Neuronal stem cell (in vitro differentiated cells): Measurements from ENCODE around the gene NCEH1. TPM values are rescaled to one million over a fixed set of nuclear protein-coding genes. Genes with fewer than 3 reads are reported as not detected.

Source experiments
- DNase-seq: peaks from one replicate; pipeline ENCODE4 v3.0.0-alpha.2; 2013; ENCODE audit warnings: low spot score
- H2AFZ ChIP-seq: one replicate; pipeline ENCODE4 v1.6.1; 2013; ENCODE audit warnings: mild to moderate bottlenecking, low read length, inconsistent platforms
- H2AK5ac ChIP-seq: 2 replicates; pipeline ENCODE4 v1.6.1; 2013; ENCODE audit warnings: low read depth, mild to moderate bottlenecking, inconsistent platforms, low read length, moderate library complexity, mixed read lengths
- H2BK120ac ChIP-seq: 2 replicates; pipeline ENCODE4 v1.6.1; 2013; ENCODE audit warnings: low read depth, mild to moderate bottlenecking, inconsistent platforms, low read length, moderate library complexity, mixed read lengths
- H2BK12ac ChIP-seq: one replicate; pipeline ENCODE4 v1.6.1; 2013; ENCODE audit warnings: low read length, inconsistent platforms
- H2BK15ac ChIP-seq: 2 replicates; pipeline ENCODE4 v1.6.1; 2013; ENCODE audit warnings: mild to moderate bottlenecking, low read length, inconsistent platforms, mixed read lengths
- H2BK5ac ChIP-seq: one replicate; pipeline ENCODE4 v1.6.1; 2013; ENCODE audit warnings: inconsistent platforms, mild to moderate bottlenecking, low read length, moderate library complexity
- H3K14ac ChIP-seq: one replicate; pipeline ENCODE4 v1.6.1; 2013; ENCODE audit warnings: low read length, inconsistent platforms
- H3K18ac ChIP-seq: 2 replicates; pipeline ENCODE4 v1.6.1; 2013; ENCODE audit warnings: low read length, inconsistent platforms
- H3K23ac ChIP-seq: 2 replicates; pipeline ENCODE4 v1.6.1; 2013; ENCODE audit warnings: low read depth, mild to moderate bottlenecking, mixed read lengths, low read length, inconsistent platforms; ENCODE audit not compliant: poor library complexity
- H3K27ac ChIP-seq: replicated peaks from 3 replicates; pipeline ENCODE4 v1.5.1; 2013; ENCODE audit warnings: low read length, inconsistent platforms
- H3K27me3 ChIP-seq, 3 experiments: 2 replicates each; pipeline ENCODE4 v1.6.1; 2013; ENCODE audit warnings: low read length in 3 of 3, mild to moderate bottlenecking in 2 of 3, inconsistent platforms in 1 of 3, low read depth in 1 of 3, mixed read lengths in 1 of 3, moderate library complexity in 1 of 3; ENCODE audit not compliant: control insufficient read depth in 3 of 3, insufficient read depth in 3 of 3
- H3K36me3 ChIP-seq, 2 donors: replicated peaks in 1 of 2; 2 replicates each; pipeline ENCODE4 v1.6.1; 2013; ENCODE audit warnings: low read length in 2 of 2; ENCODE audit not compliant: control insufficient read depth in 2 of 2, insufficient read depth in 2 of 2
- H3K4ac ChIP-seq: 2 replicates; pipeline ENCODE4 v1.6.1; 2013; ENCODE audit warnings: inconsistent platforms, mild to moderate bottlenecking, low read length, moderate library complexity
- H3K4me1 ChIP-seq, 2 donors: 1 replicate in 1 of 2; 2 replicates in 1 of 2; pipeline ENCODE4 v1.6.1; 2013; ENCODE audit warnings: low read length in 2 of 2, low read depth in 1 of 2; ENCODE audit not compliant: control insufficient read depth in 2 of 2, insufficient read depth in 1 of 2
- H3K4me2 ChIP-seq: one replicate; pipeline ENCODE4 v1.6.1; 2013; ENCODE audit warnings: mild to moderate bottlenecking, low read length, inconsistent platforms; ENCODE audit not compliant: insufficient read depth, poor library complexity, severe bottlenecking
- H3K4me3 ChIP-seq, 2 donors: 2 replicates each; pipeline ENCODE4 v1.5.1; 2013; ENCODE audit warnings: low read length in 2 of 2, mild to moderate bottlenecking in 2 of 2, inconsistent platforms in 1 of 2, moderate library complexity in 1 of 2
- H3K79me1 ChIP-seq: one replicate; pipeline ENCODE4 v1.6.1; 2013; ENCODE audit warnings: low read depth, mild to moderate bottlenecking, inconsistent platforms, low read length, moderate library complexity
- H3K9ac ChIP-seq: one replicate; pipeline ENCODE4 v1.6.1; 2013; ENCODE audit warnings: mild to moderate bottlenecking, low read depth, low read length, inconsistent platforms; ENCODE audit not compliant: poor library complexity
- H3K9me3 ChIP-seq, 2 donors: replicated peaks in 1 of 2; 2 replicates each; pipeline versions ENCODE3 to v1.6.1; 2013; ENCODE audit warnings: low read length in 2 of 2, mild to moderate bottlenecking in 2 of 2, inconsistent platforms in 1 of 2, low read depth in 1 of 2, mixed read lengths in 1 of 2, moderate library complexity in 1 of 2; ENCODE audit not compliant: control insufficient read depth in 2 of 2, insufficient read depth in 1 of 2
- H4K8ac ChIP-seq: one replicate; pipeline ENCODE4 v1.6.1; 2013; ENCODE audit warnings: low read depth, mild to moderate bottlenecking, inconsistent platforms, low read length, moderate library complexity
- H4K91ac ChIP-seq: one replicate; pipeline ENCODE4 v1.6.1; 2013; ENCODE audit warnings: low read length, low read depth, mild to moderate bottlenecking, inconsistent platforms; ENCODE audit not compliant: poor library complexity
- WGBS, 2 donors: extraction: QIAGEN DNeasy Blood & Tissue Kit; methylation state at CpG; one replicate each; pipeline ENCODE4 v1.1.7; 2013; ENCODE audit warnings: missing lambda C conversion rate in 2 of 2, mixed read lengths in 1 of 2; ENCODE audit not compliant: insufficient read length in 2 of 2, insufficient replicate concordance in 1 of 2; ENCODE audit errors: extremely low coverage in 2 of 2; 5-methylcytosine and 5-hydroxymethylcytosine counted together
- small RNA-seq: library from polyadenylated mRNA; stranded (forward); fragments of <200 nt; extraction: miRNeasy Mini kit (QIAGEN cat#:217004); gene quantifications from one replicate; pipeline ENCODE3, GENCODE V24; 2013; ENCODE audit not compliant: insufficient read depth

Gene NCEH1

DNA sequence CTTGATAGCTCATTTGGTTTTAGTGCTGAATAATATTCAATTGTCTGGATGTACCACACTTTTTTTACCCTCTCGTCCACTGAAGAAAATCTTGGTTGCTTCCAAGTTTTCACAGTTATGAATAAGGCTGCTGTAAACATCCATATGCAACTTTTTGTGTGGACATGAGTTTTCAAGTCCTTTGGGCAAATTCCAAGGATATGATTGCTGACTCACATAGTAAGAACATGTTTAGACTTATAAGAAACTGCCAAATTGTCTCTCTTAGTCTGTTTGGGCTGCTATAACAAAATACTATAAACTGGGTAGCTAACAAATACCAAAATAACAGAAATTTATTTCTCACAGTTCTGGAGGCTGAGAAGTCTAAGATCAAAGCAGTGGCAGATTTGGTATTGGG, 128.2 kb downstream of the NCEH1 start:
- H3K27me3 ChIP-seq: peaks cover 0 to 11% (median 0%) of the 10 kb centered on the region in 3 experiments
- no peak overlapping the region for H3K23ac ChIP-seq
- H2BK5ac ChIP-seq: no peak overlapping the region
- H3K4me2 ChIP-seq: no peak overlapping the region
- DNase-seq: no peak
- no peaks in the 10 kb centered on the region for H3K36me3 ChIP-seq
- H3K4me3 ChIP-seq: no peak overlapping the region
- H2BK12ac ChIP-seq: no peak overlapping the region
- H3K9ac ChIP-seq: no peak overlapping the region
- no peaks in the 10 kb centered on the region for H3K4me1 ChIP-seq
- no peaks in the 10 kb centered on the region for H3K79me1 ChIP-seq
- no peak overlapping the region for H2BK15ac ChIP-seq
- no peak overlapping the region for H2AFZ ChIP-seq
- no peak overlapping the region for H3K18ac ChIP-seq
- no peak overlapping the region for H3K14ac ChIP-seq
- no peak overlapping the region for H4K8ac ChIP-seq
- H2AK5ac ChIP-seq: no peak overlapping the region
- no peak overlapping the region for H4K91ac ChIP-seq
- no peak overlapping the region for H3K27ac ChIP-seq
- no peaks in the 10 kb centered on the region for H3K9me3 ChIP-seq
- H2BK120ac ChIP-seq: no peak overlapping the region
- H3K4ac ChIP-seq: no peak overlapping the region
- WGBS, 2 donors: no CpG with 5 or more reads among the region's 1 CpG

GRCh38 chr3:172581757-172582166, 129.1 kb downstream of the NCEH1 start:
- no peak for DNase-seq
- Histone ChIP-seq H3K14ac (no peak overlapping the region), H3K27me3 (peaks cover 0 to 11% (median 0%) of the 10 kb centered on the region in 3 experiments), H3K18ac (no peak overlapping the region), H4K91ac (no peak overlapping the region), H2BK15ac (no peak overlapping the region), H2AK5ac (no peak overlapping the region), H3K9me3 (no peaks in the 10 kb centered on the region), H3K4me2 (no peak overlapping the region), H3K79me1 (no peaks in the 10 kb centered on the region), H3K4me3 (no peak overlapping the region), H2BK120ac (no peak overlapping the region), H3K27ac (no peak overlapping the region), H2BK12ac (no peak overlapping the region), H3K23ac (no peak overlapping the region), H3K4ac (no peak overlapping the region), H3K9ac (no peak overlapping the region), H3K36me3 (no peaks in the 10 kb centered on the region), H4K8ac (no peak overlapping the region), H2BK5ac (no peak overlapping the region), H2AFZ (no peak overlapping the region), H3K4me1 (no peaks in the 10 kb centered on the region)

DNA sequence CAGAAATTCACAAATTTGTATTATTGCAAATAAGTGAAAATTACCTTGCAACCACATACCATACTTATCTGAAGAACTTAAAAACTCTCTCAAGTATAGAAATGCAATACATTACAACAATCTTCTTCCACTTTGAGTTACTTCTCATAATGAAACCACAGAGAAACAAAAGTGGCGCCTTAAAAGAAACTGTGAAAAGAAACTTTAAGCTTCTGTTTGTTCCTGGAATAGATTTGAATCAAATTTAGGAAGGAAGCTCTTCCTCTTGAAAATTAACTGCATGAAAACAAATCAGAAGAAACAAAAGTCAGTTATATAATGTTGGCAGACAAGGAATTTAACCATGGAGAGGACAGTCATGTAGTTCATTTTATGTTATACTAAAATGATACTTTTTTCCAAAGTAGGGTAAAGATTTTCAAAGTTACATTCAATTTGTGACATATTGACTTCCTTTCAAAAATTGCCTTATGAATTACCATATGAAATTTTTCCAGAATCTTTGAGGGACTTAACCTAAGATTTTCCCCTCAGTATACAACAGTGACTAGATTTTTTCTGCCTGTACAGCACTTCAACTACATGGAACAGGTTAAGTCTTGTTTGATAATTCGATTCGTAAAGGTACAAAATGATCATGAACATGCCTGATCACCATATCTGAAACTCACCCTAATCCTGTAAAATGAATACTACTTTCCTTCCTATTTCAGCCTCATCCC, 130.0 kb downstream of the NCEH1 start:
- H3K4me2 ChIP-seq: no peak overlapping the region
- no peak overlapping the region for H2BK15ac ChIP-seq
- no peak overlapping the region for H4K91ac ChIP-seq
- H3K4me3 ChIP-seq: no peak overlapping the region
- H3K14ac ChIP-seq: no peak overlapping the region
- H3K4me1 ChIP-seq: no peaks in the 10 kb centered on the region
- H3K23ac ChIP-seq: no peak overlapping the region
- no peak overlapping the region for H2AK5ac ChIP-seq
- H2AFZ ChIP-seq: no peak overlapping the region
- no peak overlapping the region for H3K18ac ChIP-seq
- no CpG with 5 or more reads among the region's 3 CpGs for WGBS, 2 donors
- no peak overlapping the region for H2BK120ac ChIP-seq
- H3K9me3 ChIP-seq: no peaks in the 10 kb centered on the region
- H3K36me3 ChIP-seq: no peaks in the 10 kb centered on the region
- no peak overlapping the region for H4K8ac ChIP-seq
- no peaks in the 10 kb centered on the region for H3K79me1 ChIP-seq
- no peak overlapping the region for H3K27ac ChIP-seq
- H3K4ac ChIP-seq: no peak overlapping the region
- no peak overlapping the region for H2BK12ac ChIP-seq
- peaks cover 0 to 11% (median 0%) of the 10 kb centered on the region in 3 experiments for H3K27me3 ChIP-seq
- H3K9ac ChIP-seq: no peak overlapping the region
- no peak for DNase-seq
- no peak overlapping the region for H2BK5ac ChIP-seq

Small RNAs within 50 kb of the gene (small RNA-seq; reads per million reads assigned to genes)
- not detected for gene RNU6-547P
